H4 (cell line): ENCODE measurements around the gene GPC6. TPM values are rescaled to one million over a fixed set of nuclear protein-coding genes. Genes with fewer than 3 reads are reported as not detected.
A peak's percentile ranks its signal among the peaks of the same experiment; 100 is the strongest.

ENCODE experiments used
- DNase-seq: peaks from one replicate; pipeline ENCODE4 v3.0.0-alpha.2; 2015; ENCODE audit warnings: low spot score
- total RNA-seq: library from RNA; depleted of rRNA; stranded (reverse); fragments of >200 nt; shearing (Covaris generic); gene quantifications from 2 replicates; pipeline ENCODE4 v1.2.3, GENCODE V29; 2014

Gene GPC6
- total RNA-seq, 1 experiment from 2014 or later = 9.9 TPM

DNA sequence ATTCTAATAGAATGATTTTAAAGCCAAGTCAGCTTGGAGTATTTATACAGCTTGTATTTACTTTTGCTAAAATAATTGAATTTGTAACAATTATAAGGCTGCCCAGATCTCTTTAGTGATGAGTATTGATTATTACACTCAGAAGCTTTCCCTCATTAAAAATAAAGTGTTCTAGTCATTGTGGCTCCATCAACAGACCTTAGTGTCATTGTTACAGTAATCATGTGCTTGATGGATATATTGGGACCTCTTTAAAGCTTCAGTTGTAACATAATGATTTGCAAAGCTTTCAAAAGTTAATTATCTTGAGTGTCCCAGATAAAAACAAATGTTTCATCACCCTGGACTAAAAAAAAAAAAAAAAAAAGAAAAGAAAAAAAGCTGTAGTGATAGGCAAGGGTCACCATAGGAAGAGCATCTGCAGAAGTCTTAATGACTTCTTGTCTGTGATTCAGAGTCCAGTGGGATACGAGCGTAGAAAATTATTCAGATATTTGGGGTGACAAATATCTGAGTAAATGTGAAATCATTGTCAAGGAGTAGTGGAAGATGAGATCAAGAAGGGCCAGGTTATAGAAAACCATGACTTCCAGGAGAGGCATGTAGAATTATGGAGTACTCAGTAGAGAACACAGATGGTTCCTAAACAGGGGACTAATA lies 883.2 kb downstream of the GPC6 start:
- DNase-seq = no peak

DNA sequence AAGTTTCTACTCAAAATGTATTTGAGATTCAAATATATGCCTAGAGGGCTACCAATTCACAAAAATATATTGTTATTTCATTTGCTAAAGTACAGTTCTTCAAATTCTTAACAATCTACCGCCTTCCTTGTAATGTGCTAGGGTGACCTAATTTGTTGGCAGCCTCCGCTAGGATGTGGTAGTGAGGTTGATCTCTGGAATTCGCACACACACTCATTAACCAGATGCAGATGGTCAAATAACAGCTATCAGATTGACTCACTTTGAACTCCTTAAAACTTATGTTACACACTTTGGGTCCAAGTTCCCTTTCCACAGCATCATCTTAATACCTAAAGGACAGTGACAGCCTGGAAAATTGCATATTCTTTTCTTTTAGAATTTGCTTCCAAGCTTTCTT lies 885.6 kb downstream of the GPC6 start:
- DNase-seq = peak; percentile 85

DNA sequence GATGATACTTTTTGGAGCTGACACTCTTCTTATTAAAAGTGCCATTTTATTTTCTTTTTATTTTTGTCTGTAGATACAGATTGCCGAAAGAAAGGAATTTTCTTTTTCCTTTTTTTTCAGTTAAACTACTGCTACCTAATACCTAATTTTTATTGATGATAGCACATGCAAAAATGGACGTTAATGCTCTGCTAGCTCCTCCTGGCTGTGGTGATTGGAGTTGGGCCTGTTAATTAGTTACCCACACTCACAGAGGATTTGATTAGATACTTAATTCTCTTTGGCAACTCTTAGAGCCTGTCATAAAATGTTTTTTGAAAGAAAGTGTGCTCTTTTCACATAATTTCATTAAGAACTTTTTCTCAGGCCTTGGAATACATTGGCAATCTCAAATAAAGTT lies 886.1 kb downstream of the GPC6 start:
- DNase-seq = no peak

DNA sequence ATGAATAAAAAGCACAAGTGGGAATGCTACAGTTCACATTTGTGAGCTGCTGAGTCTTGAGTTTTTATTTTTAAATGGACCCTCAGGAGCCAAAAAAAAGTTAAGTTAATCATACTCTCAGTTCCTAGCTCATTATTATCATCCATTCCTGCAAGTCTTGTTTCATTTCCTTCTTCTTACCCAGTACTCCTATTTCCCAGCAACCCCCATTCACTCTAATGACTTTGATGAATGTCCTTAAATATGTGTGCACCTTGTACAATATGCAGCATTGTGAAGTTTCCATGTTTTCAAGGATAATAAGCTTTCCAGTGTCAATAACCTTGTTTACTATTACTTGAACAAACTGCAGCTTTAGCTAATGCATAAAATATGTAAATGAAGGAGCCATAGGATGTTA lies 886.6 kb downstream of the GPC6 start:
- no peak for DNase-seq

DNA sequence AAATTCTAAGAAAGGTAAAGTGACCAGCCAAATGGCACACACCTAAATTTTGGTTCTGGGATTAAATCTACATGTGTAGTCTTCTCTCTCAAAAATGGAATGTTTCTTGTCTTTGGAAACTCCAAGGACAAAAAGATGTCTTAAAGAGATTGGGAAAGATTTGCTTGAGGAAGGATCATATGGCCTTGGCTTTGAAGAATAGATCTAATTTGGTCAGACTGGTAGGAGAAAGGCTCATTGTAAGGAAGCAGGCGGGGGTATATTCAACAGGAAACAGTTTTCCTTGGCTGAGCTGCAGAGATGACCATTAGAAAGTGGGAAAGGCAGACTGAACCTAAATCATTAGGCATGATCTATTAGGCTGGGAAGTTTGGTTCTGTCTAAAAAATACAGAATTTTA lies 887.6 kb downstream of the GPC6 start:
- DNase-seq = no peak

DNA sequence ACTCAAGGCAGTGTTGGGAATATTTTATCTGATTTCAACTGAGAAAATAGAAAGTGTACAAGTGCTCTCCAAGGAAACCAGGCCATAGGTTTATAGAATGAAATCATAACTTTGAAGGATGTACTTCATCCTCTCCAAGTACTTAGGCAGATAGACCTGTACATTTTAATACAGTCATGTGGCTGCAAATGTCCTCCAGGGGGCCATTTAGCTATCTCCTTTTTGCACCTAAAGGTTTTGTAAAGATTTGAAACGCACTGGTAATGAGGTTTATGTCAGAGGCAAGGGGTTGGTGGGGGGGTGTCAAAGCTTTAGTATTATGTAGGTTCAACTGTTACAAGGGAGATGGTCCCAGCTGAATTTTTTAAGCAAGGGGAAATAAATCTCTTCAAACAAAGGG lies 888.4 kb downstream of the GPC6 start:
- no peak for DNase-seq

DNA sequence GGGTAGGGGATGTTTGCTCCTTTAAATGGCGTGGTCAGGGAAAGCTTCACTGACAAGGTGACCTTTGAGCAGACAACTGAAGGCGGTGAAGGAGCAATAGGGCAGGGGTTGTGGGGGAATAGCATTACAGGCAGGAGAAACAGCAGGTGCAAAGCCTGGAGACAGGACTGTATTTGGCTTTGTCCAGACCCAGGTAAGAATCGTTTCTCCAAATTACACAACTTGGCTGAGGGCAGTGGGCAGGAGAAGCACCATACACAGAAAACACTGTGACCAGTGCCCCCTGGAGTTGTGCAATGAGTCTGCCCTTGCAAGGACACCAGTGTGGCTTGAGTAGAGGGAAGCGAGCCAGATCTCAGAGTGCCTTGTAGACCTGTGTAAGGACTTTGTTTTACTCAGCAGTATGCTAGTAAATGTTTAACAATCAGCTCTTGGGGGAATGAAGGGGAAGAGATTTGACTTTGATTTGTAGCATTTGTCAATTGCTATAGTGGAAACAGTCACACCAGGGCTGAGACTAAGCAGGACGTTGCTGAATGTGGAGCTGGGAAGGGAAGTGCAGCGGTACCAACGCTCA lies 892.8 kb downstream of the GPC6 start:
- DNase-seq = no peak

DNA sequence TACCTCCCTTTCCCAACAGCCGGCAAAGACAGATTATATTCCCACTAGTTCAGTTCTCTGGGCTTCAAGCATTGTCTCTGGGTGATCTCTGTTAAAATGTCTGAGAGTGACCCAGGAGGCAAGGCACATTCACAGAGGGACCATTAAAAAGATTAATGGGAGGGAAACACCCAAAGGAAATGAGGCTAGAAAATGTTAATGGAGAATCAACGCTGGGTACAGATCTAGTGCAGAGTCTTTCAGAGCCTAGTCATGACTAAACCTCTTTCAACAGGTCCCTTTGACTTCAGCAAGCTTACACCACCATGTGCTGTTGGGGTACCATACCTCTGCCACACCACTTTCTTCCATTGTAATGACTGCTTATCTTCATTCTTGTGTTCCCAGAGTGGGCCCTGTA lies 894.3 kb downstream of the GPC6 start:
- no peak for DNase-seq

DNA sequence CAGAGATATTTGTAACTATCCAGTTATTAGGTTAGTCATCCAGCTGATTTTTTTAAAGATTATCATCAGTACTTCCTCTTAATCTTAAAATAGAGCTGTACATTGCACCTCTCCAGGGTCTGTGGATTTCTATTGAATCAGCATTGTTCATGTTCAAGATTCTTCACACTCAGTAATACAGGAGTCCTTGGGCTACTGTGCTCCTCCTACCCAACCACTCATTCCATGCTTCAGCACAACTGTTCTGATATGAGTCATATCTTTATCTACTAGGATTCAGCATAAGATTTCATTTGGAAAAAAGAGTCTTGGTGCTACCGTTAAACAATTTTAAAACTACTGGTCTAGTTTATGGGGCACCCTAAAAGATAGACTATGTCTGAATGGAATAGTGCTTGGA lies 895.1 kb downstream of the GPC6 start:
- peak; percentile 3 for DNase-seq

DNA sequence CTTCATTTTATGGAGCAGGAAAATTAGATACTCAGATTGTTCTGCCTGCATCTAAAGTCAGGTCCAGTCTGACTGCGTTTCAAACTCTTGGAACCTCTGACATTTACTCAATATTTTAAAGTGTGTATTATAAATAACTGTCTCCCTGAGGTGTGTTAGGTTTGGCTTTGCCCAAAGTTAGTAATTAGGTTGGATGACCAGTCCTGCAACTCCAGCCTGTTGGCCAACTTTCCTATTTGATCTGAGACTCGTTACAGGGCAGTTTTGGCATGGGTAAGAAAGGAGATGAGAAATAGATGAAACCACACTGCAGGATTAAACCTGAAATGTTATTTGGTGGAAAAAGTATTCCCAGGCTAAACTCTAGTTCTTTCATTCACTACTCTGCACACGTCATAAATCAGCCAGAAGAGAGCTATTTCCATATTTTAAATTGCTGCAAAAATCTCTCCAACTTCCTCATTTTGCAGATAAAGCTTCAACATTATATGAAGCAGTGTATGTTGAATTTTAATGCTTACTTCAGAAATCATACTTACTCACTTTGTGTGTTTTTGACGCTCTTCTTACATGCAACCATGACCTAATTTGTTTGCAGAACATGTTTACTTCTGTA lies 895.8 kb downstream of the GPC6 start:
- DNase-seq = no peak

DNA sequence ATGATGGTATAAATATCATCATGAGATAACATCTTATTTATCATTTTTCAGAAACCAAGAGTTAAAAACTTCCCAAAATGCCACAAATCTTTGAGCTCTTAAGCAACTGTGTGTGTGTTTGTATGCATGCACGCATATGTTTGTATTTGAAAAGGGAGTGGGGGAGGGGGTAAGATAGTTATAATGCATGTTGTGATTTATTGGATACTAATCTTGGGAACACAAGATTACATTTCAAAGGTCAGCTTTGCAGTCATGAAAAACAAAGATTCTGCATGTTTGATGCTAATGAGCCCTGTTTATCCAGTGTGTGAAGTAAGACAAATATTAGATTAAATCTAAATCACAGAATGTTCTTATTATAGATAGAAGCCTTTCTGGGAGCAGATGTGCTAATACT lies 897.0 kb downstream of the GPC6 start:
- no peak for DNase-seq

DNA sequence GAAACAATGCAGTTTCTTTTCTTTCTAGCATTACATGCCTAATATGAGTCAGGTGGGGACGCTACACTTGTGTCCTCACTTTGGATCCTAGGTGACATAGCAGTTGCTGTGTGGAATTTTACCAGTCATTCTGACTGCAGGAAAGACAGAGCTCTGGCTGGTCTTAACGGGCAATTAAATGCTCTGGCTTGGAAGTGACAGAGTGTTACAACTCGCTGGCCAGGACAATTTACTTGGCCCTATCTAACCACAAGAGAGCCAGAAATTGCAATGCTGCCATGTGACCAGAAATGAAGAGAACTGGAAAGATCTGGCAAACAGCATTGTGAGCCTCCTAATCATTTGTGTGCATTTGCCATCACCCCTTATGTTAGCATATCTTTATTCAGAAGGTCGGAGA lies 901.8 kb downstream of the GPC6 start:
- peak; percentile 18 for DNase-seq

DNA sequence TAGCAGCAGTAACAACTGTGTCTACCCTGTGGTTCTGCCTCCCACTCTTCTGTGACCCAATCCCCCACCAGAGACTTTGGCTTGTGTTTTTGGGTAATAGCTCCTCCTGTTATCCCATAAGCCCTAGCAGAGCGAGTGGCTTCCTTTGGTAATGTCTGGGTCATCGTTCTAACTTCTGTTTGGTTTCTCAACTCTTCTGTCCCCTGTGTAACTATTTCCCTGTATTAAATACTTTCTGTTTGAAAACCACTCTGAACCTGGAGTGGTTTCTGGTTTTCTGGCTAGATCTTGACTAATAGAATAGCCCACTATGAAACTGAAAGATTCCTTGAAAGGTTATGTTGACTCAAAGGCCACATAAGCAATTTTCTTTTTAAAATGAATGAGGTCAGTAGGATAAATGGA lies 902.9 kb downstream of the GPC6 start:
- no peak for DNase-seq

DNA sequence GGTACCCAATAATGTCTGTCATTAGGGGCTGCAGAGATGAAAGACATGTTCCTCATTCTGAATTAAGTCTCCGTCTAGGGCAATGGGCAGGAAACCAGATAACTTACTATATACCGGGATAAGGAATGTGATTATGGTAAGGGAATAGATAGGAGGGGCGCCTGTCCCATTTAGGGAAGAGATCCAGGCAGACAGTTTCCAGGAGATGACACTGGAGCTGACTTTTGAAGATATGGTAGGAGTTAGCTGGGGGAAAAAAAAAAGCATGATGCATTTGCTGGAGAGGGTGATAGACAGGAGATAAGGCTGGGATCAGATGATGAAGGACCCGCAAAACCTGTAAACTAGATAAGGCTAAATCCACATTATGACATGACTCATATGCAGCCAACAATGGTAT lies 912.2 kb downstream of the GPC6 start:
- DNase-seq = no peak

DNA sequence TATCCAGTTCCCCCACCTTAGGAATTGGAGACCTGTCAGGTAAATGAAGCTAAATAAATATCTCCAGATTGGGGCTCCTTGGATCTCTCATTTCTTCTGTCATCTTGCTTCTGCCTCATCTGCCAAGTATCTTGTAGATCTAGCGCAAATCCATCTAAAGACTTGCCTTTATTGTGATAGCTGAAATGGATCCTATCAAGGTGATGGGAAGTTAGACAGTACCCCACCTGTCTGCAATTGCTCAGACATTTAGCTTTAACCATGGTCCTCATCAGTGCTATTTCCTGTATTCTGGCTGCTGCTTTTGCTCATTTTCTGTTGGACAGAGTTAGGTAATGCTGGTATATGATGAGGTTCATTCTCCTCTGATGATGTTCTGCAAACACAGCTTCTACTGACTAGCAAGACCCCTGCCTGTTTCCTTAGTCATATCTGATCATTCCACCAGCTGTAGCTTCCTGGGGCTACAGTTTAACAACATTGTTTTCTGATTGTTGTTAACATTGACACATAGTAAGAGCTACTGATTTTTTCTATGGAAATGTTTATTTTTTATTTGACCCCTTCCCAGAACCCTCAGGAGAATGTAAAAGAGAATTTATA lies 912.9 kb downstream of the GPC6 start:
- DNase-seq = no peak

DNA sequence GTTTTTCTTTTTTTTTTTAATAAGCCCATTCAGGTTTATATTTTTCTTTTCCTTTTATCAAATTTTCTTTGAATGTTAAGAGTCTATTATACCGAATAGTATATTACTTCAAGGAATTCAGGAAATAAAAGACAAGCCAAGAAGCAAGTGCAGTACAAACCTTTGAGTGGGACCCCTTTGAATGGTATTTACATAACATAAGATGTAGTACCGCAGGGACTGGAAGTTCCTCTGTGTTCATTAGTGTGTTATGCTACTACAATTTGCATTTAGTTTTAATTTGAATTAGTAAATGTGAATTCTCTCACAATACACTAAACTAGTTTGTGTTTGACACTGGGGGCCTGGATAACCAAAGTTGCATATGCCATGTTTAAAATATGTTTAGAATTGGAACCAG lies 913.4 kb downstream of the GPC6 start:
- no peak for DNase-seq

DNA sequence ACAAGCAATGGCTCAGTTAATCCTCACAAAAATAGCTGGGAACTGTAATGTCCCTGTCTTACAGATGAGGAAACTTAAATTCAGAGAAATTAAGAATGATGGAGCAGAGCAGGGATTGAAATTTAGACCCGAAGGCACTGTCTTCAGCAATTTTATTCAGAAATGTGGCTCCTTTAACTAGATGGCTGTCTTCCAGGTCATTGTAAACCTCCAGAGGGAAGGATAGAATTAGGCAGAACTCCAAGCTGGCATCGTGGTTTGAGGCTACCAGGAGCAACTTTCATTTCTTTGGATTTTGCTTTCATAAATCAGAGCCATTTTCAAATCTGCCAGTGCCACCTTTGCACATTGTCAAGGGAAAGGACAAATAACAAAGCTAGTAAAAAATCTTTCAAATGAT lies 913.9 kb downstream of the GPC6 start:
- peak; percentile 29 for DNase-seq

DNA sequence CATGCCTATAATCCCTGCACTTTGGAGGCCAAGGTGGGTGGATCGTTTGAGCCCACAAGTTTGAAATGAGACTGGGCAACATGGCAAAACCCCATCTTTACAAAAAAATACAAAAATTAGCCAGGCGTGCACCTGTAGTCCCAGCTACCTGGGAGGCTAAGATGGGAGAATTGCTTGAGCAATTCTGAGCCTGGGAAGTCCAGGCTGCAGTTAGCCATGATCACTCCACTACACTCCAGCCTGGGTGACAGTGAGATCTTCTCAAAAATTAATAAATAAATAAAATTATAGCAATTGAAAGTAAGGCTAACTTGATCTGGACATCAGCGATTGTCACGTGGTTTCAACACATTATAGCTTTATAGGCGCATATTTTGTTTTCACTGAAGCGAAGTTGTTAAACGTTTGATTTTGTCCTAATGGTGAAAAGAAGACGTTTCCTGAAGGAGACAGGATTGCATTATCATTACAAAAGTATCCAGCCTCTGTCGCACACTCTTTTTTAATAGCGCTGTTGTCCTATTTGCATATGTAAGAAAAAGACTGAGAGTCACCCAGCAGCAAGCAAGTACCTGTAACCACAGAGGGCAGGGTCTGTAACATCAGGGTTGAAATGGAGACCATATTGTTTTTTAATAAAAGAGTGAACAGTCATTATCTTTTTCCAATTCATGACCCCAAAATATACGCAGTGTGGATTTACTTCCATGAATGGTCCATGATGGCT lies 917.2 kb downstream of the GPC6 start:
- DNase-seq = no peak

DNA sequence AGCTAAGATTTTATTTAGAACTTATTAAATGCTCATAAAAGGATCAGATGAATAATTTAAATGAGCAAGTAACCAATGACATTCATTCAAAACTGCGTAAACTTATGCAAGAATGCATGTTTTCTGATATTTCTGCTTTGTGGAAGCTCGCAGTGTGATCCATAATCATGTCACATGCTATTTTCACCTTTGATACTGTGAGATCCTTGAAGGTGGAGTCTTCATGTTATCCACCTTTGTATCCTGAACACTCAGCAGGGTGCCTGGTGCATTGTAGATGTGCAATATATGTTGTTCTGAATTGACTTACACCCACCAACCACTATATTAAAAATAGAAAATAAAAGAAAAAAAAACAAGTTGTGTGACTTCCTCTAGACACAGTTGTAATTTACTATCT lies 919.4 kb downstream of the GPC6 start:
- DNase-seq = no peak

DNA sequence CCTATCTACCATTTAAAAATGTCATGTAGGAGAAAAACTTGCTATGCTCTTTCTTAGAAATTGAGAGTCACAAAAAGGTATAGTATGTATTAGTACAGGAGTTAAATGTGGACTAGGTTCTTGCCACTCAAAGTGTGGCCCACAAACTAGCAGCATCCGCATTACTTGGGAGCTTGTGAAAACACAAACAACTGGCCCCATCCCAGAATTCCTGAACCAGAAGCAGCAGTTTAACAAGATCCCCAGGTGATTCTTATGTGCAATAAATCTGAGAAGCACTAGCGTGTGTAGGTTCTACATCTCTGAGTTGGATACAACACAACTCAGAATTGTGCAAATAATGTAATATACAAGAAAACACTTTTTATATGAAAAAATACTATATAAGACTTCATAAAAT lies 927.0 kb downstream of the GPC6 start:
- no peak for DNase-seq

DNA sequence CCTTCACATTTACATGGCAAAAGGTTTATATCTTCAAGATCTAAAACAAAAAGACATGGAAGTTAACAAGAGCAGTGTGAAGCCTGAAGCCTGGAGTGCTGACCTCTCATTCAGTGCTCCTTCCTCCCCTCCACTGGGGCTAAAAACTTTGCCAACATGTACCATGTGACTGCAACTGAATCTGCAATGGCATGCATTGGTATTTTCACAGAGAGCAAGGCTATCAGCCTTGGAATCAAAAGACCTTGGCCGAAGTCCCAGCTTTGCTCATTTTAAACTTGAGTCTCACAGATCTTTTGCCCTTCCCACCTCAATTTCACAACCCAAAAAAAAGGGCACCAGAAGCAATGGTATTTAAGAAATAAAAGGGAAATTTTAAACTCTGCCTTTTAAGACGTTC lies 927.8 kb downstream of the GPC6 start:
- peak; percentile 19 for DNase-seq

DNA sequence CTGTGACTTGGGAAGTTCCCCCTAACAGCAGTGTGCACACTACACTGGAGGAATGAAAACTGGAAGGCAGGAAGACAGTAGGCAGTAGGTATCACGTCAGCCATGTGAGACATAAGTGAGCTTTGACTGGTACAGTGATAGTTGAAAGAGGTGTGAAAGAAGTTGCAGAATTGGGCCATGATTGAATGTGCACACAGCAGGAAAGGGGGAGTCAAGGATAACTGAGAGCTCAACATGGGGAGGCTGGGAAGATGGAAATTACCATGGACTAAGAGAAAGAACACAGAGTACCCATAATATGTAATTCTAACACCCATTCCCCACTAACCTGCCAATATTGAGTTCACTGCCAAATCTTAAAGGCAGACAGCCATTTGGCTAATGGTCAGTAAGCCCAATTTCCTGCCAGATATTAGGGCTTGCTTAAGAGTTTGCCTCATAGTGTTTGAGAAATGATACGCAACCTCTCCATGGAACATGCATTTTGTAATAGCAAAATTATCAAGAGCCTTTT lies 931.2 kb downstream of the GPC6 start:
- no peak for DNase-seq
